ENCODE results near the gene SFMBT2.

GRCh38 chr10:7151538-7151937 lies 259.3 kb downstream of the SFMBT2 start:
- TF ChIP-seq CTCF (IDR thresholded peaks at IDR 0.05) (no peak), POLR2A (IDR thresholded peaks at IDR 0.05; ENCODE audit: low read depth) (no peak), POLR2AphosphoS5 (IDR thresholded peaks at IDR 0.05) (no peak)

Measured in esophagus muscularis mucosa (tissue), 3 donors.